Epidermal melanocyte (primary cell): ENCODE measurements around the gene PLEK2.
A peak's percentile ranks its signal among the peaks of the same experiment; 100 is the strongest.
"Not testable (repeated sequence)": the region's sequence is repeated elsewhere in the genome, so short reads cannot be mapped to it uniquely, and the experiment has no call there.

Experiments
- DNase-seq: peaks from one replicate; pipeline ENCODE4 v3.0.0; 2011; ENCODE audit warnings: low spot score; ENCODE audit not compliant: insufficient read length

Gene PLEK2, protein sequence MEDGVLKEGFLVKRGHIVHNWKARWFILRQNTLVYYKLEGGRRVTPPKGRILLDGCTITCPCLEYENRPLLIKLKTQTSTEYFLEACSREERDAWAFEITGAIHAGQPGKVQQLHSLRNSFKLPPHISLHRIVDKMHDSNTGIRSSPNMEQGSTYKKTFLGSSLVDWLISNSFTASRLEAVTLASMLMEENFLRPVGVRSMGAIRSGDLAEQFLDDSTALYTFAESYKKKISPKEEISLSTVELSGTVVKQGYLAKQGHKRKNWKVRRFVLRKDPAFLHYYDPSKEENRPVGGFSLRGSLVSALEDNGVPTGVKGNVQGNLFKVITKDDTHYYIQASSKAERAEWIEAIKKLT

GRCh38 chr14:67411820-67412421 lies at the start of gene PLEK2:
PLEK2 (minus strand) TSS chr14:67412165; CDS start chr14:67412059, 106 bp downstream.
- DNase-seq: no peak

DNA sequence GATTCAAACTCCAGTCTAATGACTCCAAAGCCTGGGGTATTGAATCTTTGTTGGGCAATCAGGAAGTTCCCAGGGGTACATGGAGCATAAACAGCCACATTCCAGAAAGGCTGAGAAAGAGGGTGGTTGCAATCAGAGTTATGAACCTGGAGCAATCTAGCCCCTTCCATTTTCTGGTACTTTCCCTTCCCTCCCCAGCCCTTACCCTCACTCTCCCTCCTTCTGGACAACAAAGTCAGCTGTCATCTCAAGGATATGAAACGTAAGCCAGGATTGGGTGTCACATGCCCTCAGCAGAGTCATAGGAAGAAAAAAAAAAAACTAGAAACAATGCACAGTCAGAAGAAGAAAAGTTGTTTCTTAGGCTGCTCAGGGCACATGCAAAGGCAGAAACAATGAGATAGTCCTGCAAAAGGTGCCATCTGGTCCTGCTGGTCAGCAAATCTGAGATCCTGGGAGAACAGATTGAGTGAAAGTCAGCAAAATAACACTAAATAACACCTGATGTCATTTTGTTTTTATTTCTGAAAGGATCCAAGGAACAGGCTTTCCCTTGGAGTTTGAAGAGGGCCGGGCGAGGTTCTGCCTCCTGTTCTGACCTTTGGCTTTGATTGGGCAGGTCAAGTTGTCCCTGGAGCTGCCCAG lies 49.5 kb upstream of the PLEK2 start:
- no peak for DNase-seq

DNA sequence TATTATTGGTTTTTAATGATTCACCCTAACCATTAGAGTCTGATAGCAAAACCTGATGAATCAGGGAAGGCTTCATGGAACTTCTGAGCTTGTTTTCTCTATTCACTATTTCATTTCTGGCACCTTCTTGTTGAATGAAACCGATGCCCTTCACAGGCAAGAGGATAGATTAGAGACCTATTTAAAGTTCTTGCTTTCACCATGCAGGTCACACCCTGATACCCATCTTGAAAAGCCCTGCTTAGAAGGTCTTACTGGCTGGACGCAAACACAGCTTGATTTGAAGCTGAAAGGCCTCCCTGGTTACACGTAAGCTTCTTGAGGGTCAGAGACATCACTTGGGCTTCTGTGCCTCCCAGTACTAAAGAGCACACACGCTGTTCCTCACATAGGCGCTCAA lies 47.4 kb upstream of the PLEK2 start:
- DNase-seq: no peak

DNA sequence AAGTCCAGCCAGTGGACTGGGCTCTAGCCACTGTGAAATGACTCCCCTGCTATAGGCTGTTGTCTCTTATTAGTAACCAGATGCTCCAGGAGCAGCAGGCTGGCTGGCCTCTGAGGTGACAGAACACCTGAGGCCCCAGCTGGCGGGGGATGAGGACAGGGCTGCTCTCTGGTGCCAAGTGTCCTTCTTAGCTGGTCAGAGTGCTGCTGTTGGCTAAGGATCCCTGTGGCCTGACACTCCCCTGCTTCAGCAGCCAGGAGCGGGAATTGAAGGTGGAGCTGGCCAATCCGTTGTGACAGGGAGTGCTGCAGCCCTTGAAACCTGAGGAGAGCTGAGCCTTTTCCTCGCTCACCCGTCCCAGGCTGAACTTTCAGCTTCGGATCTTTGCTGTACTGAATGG lies 45.8 kb upstream of the PLEK2 start:
- no peak for DNase-seq

GRCh38 chr14:67456732-67457131 lies 44.8 kb upstream of the PLEK2 start:
- DNase-seq: no peak

- no peak for DNase-seq
Measured at GRCh38 chr14:67453575-67454300, 41.8 kb upstream of the PLEK2 start.

DNA sequence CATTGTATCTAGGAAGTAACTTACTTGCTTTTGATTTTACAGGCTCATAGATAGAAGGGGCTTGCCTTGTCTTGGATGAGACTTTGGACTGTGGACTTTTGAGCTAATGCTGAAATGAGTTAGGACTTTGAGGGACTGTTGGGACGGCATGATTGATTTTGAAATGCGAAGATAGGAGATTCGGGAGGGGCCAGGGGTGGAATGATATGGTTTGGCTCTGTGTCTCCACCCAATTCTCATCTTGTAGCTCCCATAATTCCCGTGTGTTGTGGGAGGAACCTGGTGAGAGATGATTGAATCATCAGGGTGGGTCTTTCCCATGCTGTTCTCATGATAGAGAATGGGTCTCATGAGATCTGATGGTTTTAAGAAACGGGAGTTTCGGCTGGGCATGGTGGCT lies 39.7 kb upstream of the PLEK2 start:
- not testable (repeated sequence) for DNase-seq

DNA sequence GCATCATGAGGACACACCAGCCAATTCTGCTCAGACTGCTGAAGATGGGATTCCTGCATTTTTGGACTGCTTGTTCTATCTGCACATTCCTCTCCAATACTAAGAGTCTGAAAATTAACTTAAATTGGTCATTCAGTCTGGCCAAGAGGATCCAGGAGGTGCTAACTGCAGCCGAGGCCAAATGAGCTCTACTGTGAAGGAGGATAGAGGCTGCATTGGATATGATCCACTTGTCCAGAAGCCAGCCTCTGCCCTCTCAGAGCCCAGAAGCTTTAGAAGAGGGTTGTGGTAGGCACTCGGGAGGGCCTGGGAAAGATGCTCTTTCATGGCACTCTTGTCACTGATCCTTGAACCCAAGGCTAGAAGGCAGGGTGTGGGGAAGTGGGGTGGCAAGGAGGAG lies 37.1 kb upstream of the PLEK2 start:
- no peak for DNase-seq

DNA sequence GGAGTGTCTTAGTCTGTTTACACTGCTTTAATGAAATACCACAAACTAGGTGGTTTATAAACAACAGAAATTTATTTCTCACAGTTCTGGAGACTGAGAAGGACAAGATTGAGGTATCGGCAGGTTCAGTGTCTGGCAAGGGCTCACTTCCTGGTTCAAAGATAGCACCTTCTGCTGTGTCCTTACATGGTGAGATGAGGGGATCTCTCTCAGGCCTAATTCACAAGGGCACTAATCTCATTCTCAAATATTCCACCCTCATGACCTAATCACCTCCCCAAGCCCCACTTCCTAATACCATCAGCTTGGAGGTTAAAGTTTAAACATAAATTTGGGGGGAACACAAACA lies 35.0 kb upstream of the PLEK2 start:
- DNase-seq: no peak

DNA sequence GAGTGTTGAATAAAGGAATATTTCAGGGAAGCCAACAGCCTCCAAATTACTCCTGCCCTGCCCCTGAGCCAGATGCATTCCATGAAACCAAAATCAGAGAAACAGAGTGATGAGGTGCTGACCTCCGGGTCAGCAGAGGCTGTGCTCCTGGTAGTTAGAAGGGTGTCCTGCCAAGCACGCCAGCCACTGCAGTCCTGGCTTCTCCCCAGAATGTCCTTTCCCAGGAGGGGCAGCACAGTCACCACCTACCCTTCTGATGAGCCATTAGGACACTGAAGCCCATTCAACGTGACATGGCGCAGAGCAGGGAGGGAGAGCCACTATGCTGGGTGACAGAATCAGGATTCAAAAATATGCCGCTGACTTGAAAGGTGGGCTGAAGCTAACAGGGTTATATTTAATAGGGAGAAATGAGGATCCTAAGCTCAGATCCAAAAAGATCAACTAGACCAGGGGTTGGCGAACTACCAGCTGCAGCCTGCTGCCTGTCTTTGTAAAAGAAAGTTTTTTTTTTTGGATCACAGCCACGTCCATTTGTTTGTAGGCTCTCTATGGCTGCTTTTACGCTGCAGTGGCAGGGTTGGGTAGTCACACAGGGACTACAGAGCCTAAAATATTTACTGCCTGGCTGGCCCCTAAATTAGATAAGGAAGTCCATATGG lies 34.5 kb upstream of the PLEK2 start:
- no peak for DNase-seq

GRCh38 chr14:67444395-67444794 lies 32.4 kb upstream of the PLEK2 start:
- no peak for DNase-seq

DNA sequence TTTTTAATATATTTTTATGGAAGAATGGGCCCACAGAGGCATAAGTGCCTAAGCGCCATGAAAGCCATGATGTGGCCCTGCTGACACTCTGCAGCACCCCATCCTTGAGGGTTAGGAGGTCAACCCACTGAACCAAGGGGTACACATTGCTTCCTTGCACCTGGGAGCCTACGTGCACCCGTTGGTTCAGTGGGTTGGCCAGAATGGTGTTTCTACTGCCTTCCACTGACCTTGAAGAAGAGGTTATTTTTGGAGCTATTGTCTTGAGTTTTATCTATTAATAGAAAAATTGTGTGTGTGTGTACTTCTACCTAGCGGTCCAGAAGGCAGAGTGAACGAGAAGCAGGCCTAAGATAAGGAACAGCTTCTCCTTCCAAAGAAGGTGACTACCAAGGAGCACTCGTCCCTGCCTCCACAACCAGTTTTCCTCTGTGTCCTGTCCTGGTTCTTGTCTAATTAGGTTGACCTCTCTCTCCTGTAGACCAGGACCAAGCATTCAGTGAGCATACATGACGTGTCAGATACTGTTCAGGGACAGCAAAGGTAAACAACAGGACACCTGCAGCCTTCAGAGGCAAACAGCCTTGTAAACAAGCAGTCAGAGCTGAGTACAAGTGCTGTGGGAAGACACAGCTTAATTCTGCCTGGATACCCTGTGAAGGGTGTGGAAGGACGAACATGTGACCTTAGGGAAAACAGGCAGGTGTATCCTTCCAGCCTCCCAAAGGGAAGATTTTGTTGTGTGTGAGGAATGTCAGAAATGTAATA lies 30.4 kb upstream of the PLEK2 start:
- DNase-seq: no peak

GRCh38 chr14:67441672-67442071 lies 29.7 kb upstream of the PLEK2 start:
- DNase-seq: no peak

- DNase-seq: no peak
Measured at GRCh38 chr14:67441256-67441655, 29.3 kb upstream of the PLEK2 start.

GRCh38 chr14:67440513-67440912 lies 28.5 kb upstream of the PLEK2 start:
- no peak for DNase-seq

DNA sequence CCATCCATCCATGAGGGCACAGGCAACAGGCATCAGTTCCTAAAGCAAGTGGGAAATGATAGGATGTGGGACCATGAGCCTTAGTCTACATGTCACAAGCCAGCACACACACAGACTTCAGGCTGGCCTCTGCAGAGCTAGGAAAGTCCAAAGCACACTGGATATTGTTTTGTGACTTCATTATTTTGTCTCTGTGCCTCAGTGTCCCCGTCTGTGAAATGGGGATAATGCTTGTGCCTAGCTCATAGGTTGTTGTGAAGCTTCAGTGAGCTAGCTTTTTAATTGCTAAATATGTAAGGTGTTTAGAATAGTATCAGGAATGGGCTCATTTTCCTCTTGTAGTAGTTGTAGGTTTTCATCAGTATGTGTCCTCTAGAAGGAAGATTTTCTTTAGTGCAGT lies 27.0 kb upstream of the PLEK2 start:
- no peak for DNase-seq

GRCh38 chr14:67436006-67436866 lies 24.3 kb upstream of the PLEK2 start:
- no peak for DNase-seq

- no peak for DNase-seq
Measured at GRCh38 chr14:67435603-67436002, 23.6 kb upstream of the PLEK2 start.

GRCh38 chr14:67432050-67432564 lies 20.1 kb upstream of the PLEK2 start:
- DNase-seq: peak; percentile 29
